H1 (cell line): ENCODE data around the gene RPL39L. TPM values are rescaled to one million over a fixed set of nuclear protein-coding genes. Genes with fewer than 3 reads are reported as not detected.

Source experiments
- CTCF ChIA-PET: fragments of 300-600 bp; sonication (Branson Sonifier 250); formaldehyde crosslinking; loops from one replicate; lab custom pipeline; 2021; ENCODE audit not compliant: partially characterized antibody; lab: Charles Lee
- POLR2A ChIA-PET: fragments of 300-600 bp; sonication (Branson Sonifier 250); formaldehyde crosslinking; loops from one replicate; lab custom pipeline; 2021; ENCODE audit warnings: inconsistent platforms; ENCODE audit not compliant: partially characterized antibody; lab: Charles Lee
- DNase-seq, 2 experiments: peaks; one replicate each; pipeline versions ENCODE4 v3.0.0 to v3.0.0-alpha.2; 2010 to 2022; ENCODE audit warnings: low spot score in 2 of 2, low read depth in 1 of 2, mixed read lengths in 1 of 2
- FAIRE-seq: peaks from 2 replicates; lab custom pipeline; 2011; peaks lifted over from hg19 to GRCh38; lab: Jason Lieb, UNC
- H2AFZ ChIP-seq: 2 replicates; pipeline ENCODE4 v1.8.1; 2012; ENCODE audit warnings: low read length, inconsistent platforms
- H2AK5ac ChIP-seq: 2 replicates; pipeline ENCODE4 v1.6.1; 2013; ENCODE audit warnings: low read depth, low read length
- H2BK120ac ChIP-seq: replicated peaks from 2 replicates; pipeline ENCODE3; 2013; ENCODE audit warnings: low read depth, low read length, inconsistent platforms
- H2BK12ac ChIP-seq: 2 replicates; pipeline ENCODE4 v1.6.1; 2013; ENCODE audit warnings: low read depth, low read length
- H2BK15ac ChIP-seq: 2 replicates; pipeline ENCODE4 v1.6.1; 2013; ENCODE audit warnings: low read length
- H2BK20ac ChIP-seq: 2 replicates; pipeline ENCODE4 v1.6.1; 2013; ENCODE audit warnings: low read length
- H2BK5ac ChIP-seq: 2 replicates; pipeline ENCODE4 v1.6.1; 2013; ENCODE audit warnings: low read depth, low read length
- H3K14ac ChIP-seq: 2 replicates; pipeline ENCODE4 v1.6.1; 2013; ENCODE audit warnings: inconsistent platforms; ENCODE audit not compliant: insufficient read length
- H3K18ac ChIP-seq: 2 replicates; pipeline ENCODE4 v1.6.1; 2013; ENCODE audit warnings: low read length; ENCODE audit errors: extremely low read depth
- H3K23ac ChIP-seq: 2 replicates; pipeline ENCODE4 v1.6.1; 2013; ENCODE audit warnings: inconsistent platforms; ENCODE audit not compliant: insufficient read length
- H3K23me2 ChIP-seq: 2 replicates; pipeline ENCODE4 v1.6.1; 2013; ENCODE audit warnings: low read depth, low read length
- H3K27ac ChIP-seq: 2 replicates; pipeline ENCODE4 v1.6.1; 2011; ENCODE audit warnings: low read depth, low read length, inconsistent platforms
- H3K27me3 ChIP-seq, 4 experiments: replicated peaks in 1 of 4; 1 replicate in 1 of 4; 2 replicates in 3 of 4; pipeline versions ENCODE4 v1.6.1 to v1.8.1; 2011 to 2013; ENCODE audit warnings: low read length in 3 of 4, mild to moderate bottlenecking in 3 of 4, inconsistent platforms in 2 of 4, mixed read lengths in 2 of 4, moderate library complexity in 1 of 4; ENCODE audit not compliant: control insufficient read depth in 3 of 4, insufficient read depth in 3 of 4; ENCODE audit errors: extremely low read depth in 1 of 4
- H3K36me3 ChIP-seq, 4 experiments: 2 replicates each; pipeline versions ENCODE4 v1.6.1 to v1.8.1; 2011 to 2013; ENCODE audit warnings: mild to moderate bottlenecking in 4 of 4, low read length in 3 of 4, moderate library complexity in 2 of 4, control low read depth in 1 of 4, inconsistent platforms in 1 of 4; ENCODE audit not compliant: insufficient read depth in 4 of 4, control insufficient read depth in 2 of 4
- H3K4ac ChIP-seq: replicated peaks from 2 replicates; pipeline ENCODE3; 2013; ENCODE audit warnings: low read length, low read depth, mixed read lengths, inconsistent platforms; ENCODE audit not compliant: insufficient read length
- H3K4me1 ChIP-seq, 4 experiments: replicated peaks in 1 of 4; 1 replicate in 1 of 4; 2 replicates in 3 of 4; pipeline versions ENCODE4 v1.6.1 to v1.8.1; 2011 to 2013; ENCODE audit warnings: low read length in 3 of 4, inconsistent platforms in 2 of 4, mixed read lengths in 1 of 4; ENCODE audit not compliant: insufficient read depth in 4 of 4, control insufficient read depth in 3 of 4
- H3K4me2 ChIP-seq, 2 experiments: 2 replicates each; pipeline versions ENCODE4 v1.6.1 to v1.8.1; 2011 to 2013; ENCODE audit warnings: low read depth in 2 of 2, low read length in 2 of 2, control low read depth in 1 of 2, inconsistent platforms in 1 of 2, mild to moderate bottlenecking in 1 of 2; ENCODE audit not compliant: insufficient read depth in 1 of 2
- H3K4me3 ChIP-seq, 4 experiments: fragments of 200-600, 300-600 bp in 1 of 4; sonication (generic), shearing (Covaris generic), sonication (Bioruptor Twin) in 1 of 4; 2 replicates each; pipeline versions ENCODE4 v1.5.1 to v1.8.1; 2011 to 2016; ENCODE audit warnings: low read length in 4 of 4, low read depth in 3 of 4, control low read depth in 2 of 4, inconsistent platforms in 2 of 4, mild to moderate bottlenecking in 2 of 4, mixed read lengths in 1 of 4, moderate library complexity in 1 of 4; ENCODE audit not compliant: insufficient read depth in 2 of 4; ENCODE audit errors: extremely low read depth in 1 of 4
- H3K56ac ChIP-seq: replicated peaks from 2 replicates; pipeline ENCODE3; 2013; ENCODE audit warnings: low read depth, mild to moderate bottlenecking, mixed read lengths, low read length, inconsistent platforms; ENCODE audit not compliant: insufficient read length
- H3K79me1 ChIP-seq: 2 replicates; pipeline ENCODE4 v1.6.1; 2013; ENCODE audit warnings: low read depth, low read length, control low read depth
- H3K79me2 ChIP-seq, 2 experiments: 2 replicates each; pipeline versions ENCODE4 v1.6.1 to v1.8.1; 2012 to 2013; ENCODE audit warnings: low read length in 2 of 2, mild to moderate bottlenecking in 2 of 2, inconsistent platforms in 1 of 2; ENCODE audit not compliant: insufficient read depth in 2 of 2, control insufficient read depth in 1 of 2
- H3K9ac ChIP-seq, 4 experiments: replicated peaks in 1 of 4; 1 replicate in 1 of 4; 2 replicates in 3 of 4; pipeline versions ENCODE4 v1.6.1 to v1.8.1; 2011 to 2013; ENCODE audit warnings: low read depth in 3 of 4, low read length in 3 of 4, control low read depth in 2 of 4, mild to moderate bottlenecking in 2 of 4, moderate library complexity in 2 of 4, inconsistent platforms in 1 of 4; ENCODE audit errors: extremely low read depth in 1 of 4
- H3K9me3 ChIP-seq, 2 experiments: 2 replicates each; pipeline versions ENCODE4 v1.6.1 to v1.8.1; 2012 to 2013; ENCODE audit warnings: mild to moderate bottlenecking in 2 of 2, moderate library complexity in 2 of 2, control low read depth in 1 of 2, inconsistent platforms in 1 of 2, low read depth in 1 of 2, low read length in 1 of 2, mixed read lengths in 1 of 2; ENCODE audit not compliant: insufficient read depth in 2 of 2
- H4K20me1 ChIP-seq, 2 experiments: replicated peaks in 1 of 2; 2 replicates each; pipeline versions ENCODE3 to v1.8.1; 2011 to 2013; ENCODE audit warnings: inconsistent platforms in 2 of 2, low read length in 2 of 2, mild to moderate bottlenecking in 1 of 2; ENCODE audit not compliant: insufficient read depth in 2 of 2, control insufficient read depth in 1 of 2
- H4K5ac ChIP-seq: 2 replicates; pipeline ENCODE4 v1.6.1; 2013; ENCODE audit warnings: low read length, low read depth, mixed read lengths, inconsistent platforms; ENCODE audit not compliant: insufficient read length
- H4K8ac ChIP-seq: 2 replicates; pipeline ENCODE4 v1.8.0; 2013; ENCODE audit warnings: mild to moderate bottlenecking, moderate library complexity, low read length, inconsistent platforms; ENCODE audit not compliant: insufficient read depth; ENCODE audit errors: extremely low read depth
- H4K91ac ChIP-seq: replicated peaks from 2 replicates; pipeline ENCODE3; 2013; ENCODE audit warnings: low read length, mixed read lengths, inconsistent platforms; ENCODE audit not compliant: insufficient read length
- CEBPB ChIP-seq: IDR thresholded peaks from 2 replicates; pipeline ENCODE4 v1.6.1; 2012; ENCODE audit warnings: low read depth, low read length
- CHD1 ChIP-seq: IDR thresholded peaks from 2 replicates; pipeline ENCODE4 v1.6.1; 2012; ENCODE audit warnings: low read depth, low read length, improper control_type of control experiment
- CTCF ChIP-seq, 3 experiments: IDR thresholded peaks; 1 replicate in 2 of 3; 2 replicates in 1 of 3; pipeline versions ENCODE4 v1.5.1 to v1.6.1; 2011; ENCODE audit warnings: low read length in 3 of 3, mild to moderate bottlenecking in 3 of 3, inconsistent platforms in 2 of 3, low read depth in 1 of 3, moderate library complexity in 1 of 3; ENCODE audit not compliant: insufficient read depth in 1 of 3; ENCODE audit errors: control extremely low read depth in 1 of 3
- E2F6 ChIP-seq: IDR thresholded peaks from 2 replicates; pipeline ENCODE4 v1.6.1; 2012; ENCODE audit warnings: inconsistent platforms
- GABPA ChIP-seq: IDR thresholded peaks from 2 replicates; pipeline ENCODE4 v1.6.1; 2011; ENCODE audit warnings: mild to moderate bottlenecking, low read length, moderate library complexity, borderline replicate concordance; ENCODE audit not compliant: insufficient read depth
- KDM5A ChIP-seq: fragments of 200-600 bp; IDR thresholded peaks from 2 replicates; pipeline ENCODE4 v1.7.1; 2012; ENCODE audit warnings: mild to moderate bottlenecking, low read length, inconsistent platforms, mixed read lengths
- MAFK ChIP-seq: IDR thresholded peaks from 2 replicates; pipeline ENCODE4 v1.6.1; 2012; ENCODE audit warnings: low read depth, mild to moderate bottlenecking, improper control_type of control experiment, low read length
- POLR2A ChIP-seq, 2 experiments: IDR thresholded peaks; 1 replicate in 1 of 2; 2 replicates in 1 of 2; pipeline ENCODE4 v1.6.1; 2011; ENCODE audit warnings: low read depth in 2 of 2, low read length in 2 of 2, mild to moderate bottlenecking in 2 of 2; ENCODE audit errors: control extremely low read depth in 1 of 2
- SIX5 ChIP-seq: IDR thresholded peaks from 2 replicates; pipeline ENCODE4 v1.6.1; 2011; ENCODE audit warnings: mild to moderate bottlenecking, low read depth, low read length
- SP4 ChIP-seq: IDR thresholded peaks from 2 replicates; pipeline ENCODE4 v1.6.1; 2012; ENCODE audit warnings: low read length, inconsistent platforms
- WGBS, 2 experiments: shearing (Covaris generic) in 1 of 2; methylation state at CpG; one replicate each; pipeline versions ENCODE4 v1.1.6 to v1.1.7; 2013 to 2015; ENCODE audit warnings: low lambda C conversion rate in 2 of 2, mixed read lengths in 2 of 2, inconsistent platforms in 1 of 2, low coverage in 1 of 2, missing lambda C conversion rate in 1 of 2; ENCODE audit not compliant: insufficient replicate concordance in 2 of 2, insufficient coverage in 1 of 2, insufficient read length in 1 of 2; ENCODE audit errors: extremely low coverage in 1 of 2, missing lambda C conversion rate in 1 of 2; 5-methylcytosine and 5-hydroxymethylcytosine counted together
- polyA plus RNA-seq, 7 experiments: library from polyadenylated mRNA; depleted of rRNA in 3 of 7; stranded (reverse) in 5 of 7; unstranded in 2 of 7; fragments of >200 nt in 5 of 7; fragments of 200-250 nt in 2 of 7; gene quantifications; 1 replicate in 5 of 7; 2 replicates in 1 of 7; 4 replicates in 1 of 7; pipeline versions ENCODE4 v1.2.1 to v1.2.3, GENCODE V29; 2011 to 2013; ENCODE audit warnings: missing spikeins in 2 of 7, mixed read lengths in 2 of 7
- total RNA-seq: library from RNA; stranded (reverse); fragmentation: NEBNext Ultra II Directional; extraction: Animal tissue kit (Norgen Biotek cat#: 25700); gene quantifications from 2 replicates; pipeline ENCODE4 v1.2.1, GENCODE V29; 2021

Gene RPL39L
- total and polyA plus RNA-seq, 2 of the 8 experiments (the other 6 are each of a cell fraction or from before 2014, with no cell fraction given) = 51.8 to 67.7 TPM

GRCh38 chr3:187145149-187145895 lies 6.0 kb upstream of the RPL39L start:
- no peak overlapping the region for H4K8ac ChIP-seq
- H3K79me1 ChIP-seq = no peaks in the 10 kb centered on the region
- H4K20me1 ChIP-seq = no peaks in the 10 kb centered on the region
- no peak overlapping the region for H3K56ac ChIP-seq
- ChIA-PET CTCF (interaction anchor here (1.3 kb wide), 1 partner anchor 10 kb away, joined by 3 read pairs; no protein-coding TSS in a partner anchor), POLR2A (interaction anchor here (1.1 to 2.0 kb wide), 2 partner anchors 15 to 29 kb away, joined by 4 to 5 read pairs; no protein-coding TSS in a partner anchor)
- H3K4me3 ChIP-seq = no peak overlapping the region
- H3K14ac ChIP-seq = no peak overlapping the region
- no peak overlapping the region for H2BK12ac ChIP-seq
- no peak overlapping the region for H4K5ac ChIP-seq
- H2AK5ac ChIP-seq = no peak overlapping the region
- H3K23ac ChIP-seq = no peak overlapping the region
- H3K36me3 ChIP-seq = peaks cover 0 to 24% (median 9%) of the 10 kb centered on the region in 4 experiments; a peak in 4 of 8 replicates
- H3K79me2 ChIP-seq = peaks cover 0 to 1% of the 10 kb centered on the region in 2 experiments; a peak in 2 of 4 replicates
- no peak overlapping the region for H2BK5ac ChIP-seq
- no peak overlapping the region for H3K4ac ChIP-seq
- H3K9ac ChIP-seq = no peak overlapping the region
- FAIRE-seq (no peak), DNase-seq (no peak)
- H3K18ac ChIP-seq = no peak overlapping the region
- no peak overlapping the region for H2BK15ac ChIP-seq
- no peak overlapping the region for H3K4me2 ChIP-seq
- no peak overlapping the region for H3K27ac ChIP-seq
- H3K4me1 ChIP-seq = no peaks in the 10 kb centered on the region
- H3K27me3 ChIP-seq = no peaks in the 10 kb centered on the region
- 100% methylated on average over 3 of the region's 3 CpGs; no CpG with 5 or more reads in 1 of the 2 experiments for WGBS, 2 experiments
- peaks cover 11 to 15% of the 10 kb centered on the region in 2 experiments for H3K9me3 ChIP-seq
- H2AFZ ChIP-seq = no peak overlapping the region
- no peak overlapping the region for H2BK20ac ChIP-seq
- no peak overlapping the region for H4K91ac ChIP-seq
- TF ChIP-seq CHD1 (no peak), MAFK (no peak), CTCF (IDR thresholded peaks at IDR 0.05; ENCODE audit: control extremely low read depth in 1 of 3, insufficient read depth in 1 of 3, low read depth in 1 of 3, low read length in 3 of 3) (no peak), SIX5 (no peak), E2F6 (no peak), POLR2A (IDR thresholded peaks at IDR 0.05; ENCODE audit: control extremely low read depth in 1 of 2, low read depth in 2 of 2, low read length in 2 of 2) (no peak), KDM5A (no peak), CEBPB (no peak), SP4 (no peak), GABPA (no peak)
- TF ChIP-seq, all 59 proteins: peak for 0
- H2BK120ac ChIP-seq = no peak overlapping the region
- no peaks in the 10 kb centered on the region for H3K23me2 ChIP-seq
